Measurements from ENCODE around the gene FXYD1.

The FXYD1 gene

DNA sequence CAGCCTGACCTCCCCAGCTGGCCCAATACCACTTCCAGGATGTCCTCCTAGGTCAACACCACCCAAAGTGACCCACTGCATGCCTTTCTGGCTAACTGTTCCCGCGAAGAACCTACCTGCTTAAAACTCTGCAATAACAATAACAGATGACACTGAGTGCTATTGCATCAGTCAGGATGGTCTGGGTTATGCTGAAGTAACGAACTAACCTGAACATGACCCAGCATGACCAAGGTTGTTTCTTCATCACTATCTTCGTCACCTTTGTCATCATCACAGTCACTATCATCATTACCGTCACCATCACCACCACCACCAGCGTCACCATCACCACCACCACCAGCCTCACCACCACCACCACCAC lies 33.6 kb upstream of the FXYD1 start:
- ATAC-seq = no peak
- TF ChIP-seq ARNTL (CRISPR knock-in tag; IDR thresholded peaks at IDR 0.05; ENCODE audit: borderline replicate concordance, low read depth) (no peak), TOX (CRISPR knock-in tag; IDR thresholded peaks at IDR 0.05; ENCODE audit: borderline replicate concordance) (no peak), ZFP30 (CRISPR knock-in tag; IDR thresholded peaks at IDR 0.05) (no peak)
- TF ChIP-seq, protein P1, sequence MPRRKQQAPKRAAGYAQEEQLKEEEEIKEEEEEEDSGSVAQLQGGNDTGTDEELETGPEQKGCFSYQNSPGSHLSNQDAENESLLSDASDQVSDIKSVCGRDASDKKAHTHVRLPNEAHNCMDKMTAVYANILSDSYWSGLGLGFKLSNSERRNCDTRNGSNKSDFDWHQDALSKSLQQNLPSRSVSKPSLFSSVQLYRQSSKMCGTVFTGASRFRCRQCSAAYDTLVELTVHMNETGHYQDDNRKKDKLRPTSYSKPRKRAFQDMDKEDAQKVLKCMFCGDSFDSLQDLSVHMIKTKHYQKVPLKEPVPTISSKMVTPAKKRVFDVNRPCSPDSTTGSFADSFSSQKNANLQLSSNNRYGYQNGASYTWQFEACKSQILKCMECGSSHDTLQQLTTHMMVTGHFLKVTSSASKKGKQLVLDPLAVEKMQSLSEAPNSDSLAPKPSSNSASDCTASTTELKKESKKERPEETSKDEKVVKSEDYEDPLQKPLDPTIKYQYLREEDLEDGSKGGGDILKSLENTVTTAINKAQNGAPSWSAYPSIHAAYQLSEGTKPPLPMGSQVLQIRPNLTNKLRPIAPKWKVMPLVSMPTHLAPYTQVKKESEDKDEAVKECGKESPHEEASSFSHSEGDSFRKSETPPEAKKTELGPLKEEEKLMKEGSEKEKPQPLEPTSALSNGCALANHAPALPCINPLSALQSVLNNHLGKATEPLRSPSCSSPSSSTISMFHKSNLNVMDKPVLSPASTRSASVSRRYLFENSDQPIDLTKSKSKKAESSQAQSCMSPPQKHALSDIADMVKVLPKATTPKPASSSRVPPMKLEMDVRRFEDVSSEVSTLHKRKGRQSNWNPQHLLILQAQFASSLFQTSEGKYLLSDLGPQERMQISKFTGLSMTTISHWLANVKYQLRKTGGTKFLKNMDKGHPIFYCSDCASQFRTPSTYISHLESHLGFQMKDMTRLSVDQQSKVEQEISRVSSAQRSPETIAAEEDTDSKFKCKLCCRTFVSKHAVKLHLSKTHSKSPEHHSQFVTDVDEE (CRISPR knock-in tag; IDR thresholded peaks at IDR 0.05) = no peak

DNA sequence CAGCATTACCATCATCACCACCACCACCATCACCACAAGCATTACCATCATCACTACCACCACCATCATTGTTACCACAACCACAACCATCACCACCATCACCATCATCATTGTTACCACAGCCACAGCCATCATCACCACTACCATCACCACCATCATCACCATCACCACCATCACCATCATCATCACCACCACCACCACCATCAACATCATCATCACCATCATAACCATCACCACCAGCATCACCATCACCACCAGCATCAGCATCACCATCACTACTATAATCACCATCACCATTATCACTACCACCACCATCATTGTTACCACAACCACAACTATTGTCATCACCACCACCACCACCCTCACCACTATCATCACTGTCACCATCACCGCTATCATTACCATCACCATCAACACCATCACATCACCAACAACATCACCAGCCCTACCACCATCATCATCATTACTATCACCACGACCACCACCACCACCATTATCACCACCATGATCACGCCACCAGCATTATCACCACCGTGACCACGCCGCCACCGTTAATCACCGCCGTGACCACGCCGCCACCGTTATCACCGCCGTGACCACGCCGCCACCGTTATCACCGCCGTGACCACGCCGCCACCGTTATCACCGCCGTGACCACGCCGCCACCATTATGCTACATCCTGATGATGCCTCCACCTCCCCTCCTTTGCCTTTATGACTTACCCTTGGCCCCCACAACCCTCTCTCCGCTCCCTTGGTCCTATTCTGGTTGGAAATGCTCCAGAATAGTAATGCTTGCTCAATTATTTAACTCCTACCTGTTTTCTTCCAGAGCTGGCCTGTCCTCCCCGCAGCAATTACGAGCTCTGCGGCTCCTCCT lies 33.0 kb upstream of the FXYD1 start:
- TF ChIP-seq, protein P2, sequence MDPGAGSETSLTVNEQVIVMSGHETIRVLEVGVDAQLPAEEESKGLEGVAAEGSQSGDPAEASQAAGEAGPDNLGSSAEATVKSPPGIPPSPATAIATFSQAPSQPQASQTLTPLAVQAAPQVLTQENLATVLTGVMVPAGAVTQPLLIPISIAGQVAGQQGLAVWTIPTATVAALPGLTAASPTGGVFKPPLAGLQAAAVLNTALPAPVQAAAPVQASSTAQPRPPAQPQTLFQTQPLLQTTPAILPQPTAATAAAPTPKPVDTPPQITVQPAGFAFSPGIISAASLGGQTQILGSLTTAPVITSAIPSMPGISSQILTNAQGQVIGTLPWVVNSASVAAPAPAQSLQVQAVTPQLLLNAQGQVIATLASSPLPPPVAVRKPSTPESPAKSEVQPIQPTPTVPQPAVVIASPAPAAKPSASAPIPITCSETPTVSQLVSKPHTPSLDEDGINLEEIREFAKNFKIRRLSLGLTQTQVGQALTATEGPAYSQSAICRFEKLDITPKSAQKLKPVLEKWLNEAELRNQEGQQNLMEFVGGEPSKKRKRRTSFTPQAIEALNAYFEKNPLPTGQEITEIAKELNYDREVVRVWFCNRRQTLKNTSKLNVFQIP (CRISPR knock-in tag; IDR thresholded peaks at IDR 0.05; ENCODE audit: borderline replicate concordance, low read depth) = no peak
- TF ChIP-seq ESRRG (CRISPR knock-in tag; IDR thresholded peaks at IDR 0.05) = no peak
- no peak for TF ChIP-seq TCF4 (CRISPR knock-in tag; IDR thresholded peaks at IDR 0.05; ENCODE audit: borderline replicate concordance)
- TF ChIP-seq BACH2 (CRISPR knock-in tag; IDR thresholded peaks at IDR 0.05; ENCODE audit: borderline replicate concordance) = no peak
- TF ChIP-seq OSR1 (CRISPR knock-in tag; IDR thresholded peaks at IDR 0.05) = no peak
- TF ChIP-seq ZFP30 (CRISPR knock-in tag; IDR thresholded peaks at IDR 0.05) = no peak
- TF ChIP-seq ISL1 (CRISPR knock-in tag; IDR thresholded peaks at IDR 0.05) = no peak
- no peak for TF ChIP-seq ARNTL (CRISPR knock-in tag; IDR thresholded peaks at IDR 0.05; ENCODE audit: borderline replicate concordance, low read depth)
- no peak for ATAC-seq

DNA sequence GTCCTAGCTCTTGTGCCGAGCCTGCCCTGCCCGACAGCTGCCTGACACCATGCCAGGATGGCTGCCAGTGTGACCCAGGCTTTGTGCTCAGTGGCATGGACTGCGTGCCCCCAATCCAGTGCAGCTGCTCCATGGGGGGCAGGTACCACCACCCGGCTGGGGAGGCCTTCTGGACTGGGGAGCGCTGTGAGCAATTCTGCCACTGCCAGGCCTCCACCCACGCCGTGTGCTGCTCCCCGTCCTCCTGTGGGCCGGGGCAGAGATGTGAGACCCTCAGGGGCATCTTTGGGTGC lies 32.4 kb upstream of the FXYD1 start:
- TF ChIP-seq, protein P1 (CRISPR knock-in tag; IDR thresholded peaks at IDR 0.05) = no peak
- TF ChIP-seq ZNF565 (CRISPR knock-in tag; conservative IDR thresholded peaks at IDR 0.05; ENCODE audit: low read depth) (no peak), ZNF70 (CRISPR knock-in tag; IDR thresholded peaks at IDR 0.05) (no peak), TOX (CRISPR knock-in tag; IDR thresholded peaks at IDR 0.05; ENCODE audit: borderline replicate concordance) (no peak), RARB (CRISPR knock-in tag; IDR thresholded peaks at IDR 0.05) (no peak), PPARA (CRISPR knock-in tag; IDR thresholded peaks at IDR 0.05; ENCODE audit: borderline replicate concordance) (no peak), ESRRG (CRISPR knock-in tag; IDR thresholded peaks at IDR 0.05) (no peak), ZNF8 (CRISPR knock-in tag; IDR thresholded peaks at IDR 0.05) (no peak), ZFP30 (CRISPR knock-in tag; IDR thresholded peaks at IDR 0.05) (no peak), TCF4 (CRISPR knock-in tag; IDR thresholded peaks at IDR 0.05; ENCODE audit: borderline replicate concordance) (no peak)
- ATAC-seq = no peak

DNA sequence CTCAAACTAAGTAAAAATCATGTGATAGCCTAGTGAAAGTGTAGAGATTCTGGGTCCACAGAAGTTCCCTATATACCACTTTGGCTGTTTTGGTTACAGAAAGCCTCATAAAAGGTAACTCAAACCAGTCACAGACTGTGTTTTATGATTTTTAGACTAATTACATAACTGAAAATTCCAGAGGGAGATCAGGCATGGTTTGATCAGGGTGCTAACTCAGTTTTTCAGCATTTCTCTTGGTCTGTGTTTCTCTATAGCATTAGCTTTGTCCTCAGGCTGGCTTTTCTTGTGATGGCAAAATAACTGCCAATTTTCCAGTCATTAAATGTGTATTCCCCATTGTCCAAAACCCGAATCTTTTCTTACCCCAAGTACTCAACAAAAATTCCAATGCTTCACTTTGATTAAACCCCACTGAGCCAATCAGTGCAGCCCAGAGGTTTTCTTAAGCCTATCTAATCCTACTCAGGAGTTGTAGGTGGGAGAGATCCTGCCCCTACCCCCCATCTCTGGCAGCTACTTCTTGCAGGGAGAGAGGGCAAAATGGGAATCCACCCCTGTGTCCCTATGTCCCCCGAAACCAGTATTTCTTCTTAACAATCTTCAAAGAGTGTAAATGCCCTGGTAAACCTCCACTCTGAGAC lies 31.6 kb upstream of the FXYD1 start:
- ATAC-seq = no peak
- TF ChIP-seq GLIS3 (CRISPR knock-in tag; IDR thresholded peaks at IDR 0.05) (no peak), ZC3H10 (CRISPR knock-in tag; IDR thresholded peaks at IDR 0.05) (no peak), TCF4 (CRISPR knock-in tag; IDR thresholded peaks at IDR 0.05; ENCODE audit: borderline replicate concordance) (no peak), RARB (CRISPR knock-in tag; IDR thresholded peaks at IDR 0.05) (no peak), ZFP30 (CRISPR knock-in tag; IDR thresholded peaks at IDR 0.05) (no peak), PPARA (CRISPR knock-in tag; IDR thresholded peaks at IDR 0.05; ENCODE audit: borderline replicate concordance) (no peak), TOX (CRISPR knock-in tag; IDR thresholded peaks at IDR 0.05; ENCODE audit: borderline replicate concordance) (no peak), ISL1 (CRISPR knock-in tag; IDR thresholded peaks at IDR 0.05) (no peak), ZNF8 (CRISPR knock-in tag; IDR thresholded peaks at IDR 0.05) (no peak)
- TF ChIP-seq, protein P3, sequence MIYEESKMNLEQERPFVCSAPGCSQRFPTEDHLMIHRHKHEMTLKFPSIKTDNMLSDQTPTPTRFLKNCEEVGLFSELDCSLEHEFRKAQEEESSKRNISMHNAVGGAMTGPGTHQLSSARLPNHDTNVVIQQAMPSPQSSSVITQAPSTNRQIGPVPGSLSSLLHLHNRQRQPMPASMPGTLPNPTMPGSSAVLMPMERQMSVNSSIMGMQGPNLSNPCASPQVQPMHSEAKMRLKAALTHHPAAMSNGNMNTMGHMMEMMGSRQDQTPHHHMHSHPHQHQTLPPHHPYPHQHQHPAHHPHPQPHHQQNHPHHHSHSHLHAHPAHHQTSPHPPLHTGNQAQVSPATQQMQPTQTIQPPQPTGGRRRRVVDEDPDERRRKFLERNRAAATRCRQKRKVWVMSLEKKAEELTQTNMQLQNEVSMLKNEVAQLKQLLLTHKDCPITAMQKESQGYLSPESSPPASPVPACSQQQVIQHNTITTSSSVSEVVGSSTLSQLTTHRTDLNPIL (CRISPR knock-in tag; IDR thresholded peaks at IDR 0.05; ENCODE audit: low read depth) = no peak
- TF ChIP-seq, protein P1 (CRISPR knock-in tag; IDR thresholded peaks at IDR 0.05) = no peak
- TF ChIP-seq, protein P4, sequence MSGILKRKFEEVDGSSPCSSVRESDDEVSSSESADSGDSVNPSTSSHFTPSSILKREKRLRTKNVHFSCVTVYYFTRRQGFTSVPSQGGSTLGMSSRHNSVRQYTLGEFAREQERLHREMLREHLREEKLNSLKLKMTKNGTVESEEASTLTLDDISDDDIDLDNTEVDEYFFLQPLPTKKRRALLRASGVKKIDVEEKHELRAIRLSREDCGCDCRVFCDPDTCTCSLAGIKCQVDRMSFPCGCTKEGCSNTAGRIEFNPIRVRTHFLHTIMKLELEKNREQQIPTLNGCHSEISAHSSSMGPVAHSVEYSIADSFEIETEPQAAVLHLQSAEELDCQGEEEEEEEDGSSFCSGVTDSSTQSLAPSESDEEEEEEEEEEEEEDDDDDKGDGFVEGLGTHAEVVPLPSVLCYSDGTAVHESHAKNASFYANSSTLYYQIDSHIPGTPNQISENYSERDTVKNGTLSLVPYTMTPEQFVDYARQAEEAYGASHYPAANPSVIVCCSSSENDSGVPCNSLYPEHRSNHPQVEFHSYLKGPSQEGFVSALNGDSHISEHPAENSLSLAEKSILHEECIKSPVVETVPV (CRISPR knock-in tag; IDR thresholded peaks at IDR 0.05) = no peak

Measured in SK-N-SH treated with all-trans-retinoic acid at 6 μM for 48 hours (cell line).